Measurements from ENCODE around the gene SHISA9. TPM values are rescaled to one million over a fixed set of nuclear protein-coding genes. Genes with fewer than 3 reads are reported as not detected.

SHISA9 gene
- total and polyA plus RNA-seq, 4 donors, result 0.10 to 0.39 (median 0.25) TPM; not detected in 1

DNA sequence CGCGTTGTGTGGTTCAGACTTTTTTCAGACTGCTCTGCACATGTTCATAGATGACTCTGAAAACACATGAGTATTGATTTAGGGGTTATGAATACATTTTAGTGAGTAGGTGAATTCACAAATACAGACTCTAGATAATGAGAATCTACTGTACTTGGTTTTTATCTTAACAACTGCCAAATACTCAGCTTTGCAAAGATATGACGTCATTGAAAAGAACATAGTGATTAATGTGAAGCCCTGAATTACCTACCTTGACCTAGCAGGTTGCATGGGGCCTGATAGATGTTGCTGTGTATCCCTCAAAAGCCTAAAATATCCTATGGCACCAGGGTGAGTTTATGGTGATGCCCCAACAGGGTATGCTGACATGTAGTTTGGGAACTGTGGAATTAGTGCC, 98.0 kb downstream of the SHISA9 start:
- no peaks in the 10 kb centered on the region for H3K36me3 ChIP-seq (ENCODE audit: control insufficient read depth in 1 of 2, insufficient read depth in 2 of 2, low read length in 1 of 2)
- DNase-seq (no peak), ATAC-seq (ENCODE audit: low FRiP score) (no peak)
- intact Hi-C loops (cut with DNase I), result no loop called here
- no peaks in the 10 kb centered on the region for H3K27me3 ChIP-seq (ENCODE audit: control insufficient read depth in 1 of 2, insufficient read depth in 2 of 2, low read length in 1 of 2)
- WGBS, 2 donors, result 81 to 92% methylated on average over 3 of the region's 3 CpGs
- no peaks in the 10 kb centered on the region for H3K9me3 ChIP-seq (ENCODE audit: control insufficient read depth, low read length)
- no peaks in the 10 kb centered on the region for H3K4me1 ChIP-seq (ENCODE audit: control insufficient read depth in 1 of 2, insufficient read depth in 2 of 2, low read length in 2 of 2)
- no peak overlapping the region for H3K4me3 ChIP-seq (ENCODE audit: low read length in 2 of 2)
- H3K27ac ChIP-seq (ENCODE audit: low read depth in 1 of 2, low read length in 2 of 2), result no peak overlapping the region

DNA sequence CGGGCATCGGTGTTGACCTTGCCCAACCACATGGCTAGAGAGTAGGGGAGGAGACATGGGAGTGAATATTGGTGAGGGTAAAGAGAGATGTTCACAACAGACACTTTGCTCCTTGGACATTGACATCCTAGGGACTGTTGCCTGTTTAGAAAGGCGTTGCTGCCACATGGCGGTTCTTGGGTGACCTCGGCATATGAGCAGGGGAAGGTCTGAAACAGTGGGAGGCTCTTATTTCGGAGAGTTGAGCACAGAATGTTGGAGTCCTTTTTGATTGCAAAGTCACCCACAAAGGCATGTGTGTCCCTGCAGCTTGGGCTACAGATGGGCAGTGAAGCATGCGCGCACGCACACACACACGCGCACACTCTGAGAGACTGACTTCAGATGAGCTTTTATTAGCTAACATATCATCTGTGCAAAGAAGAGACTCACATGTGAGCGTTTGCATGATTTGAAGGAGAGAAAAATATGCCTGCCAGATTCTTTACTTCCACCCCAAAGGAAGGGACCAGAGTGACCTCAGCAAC, 104.4 kb downstream of the SHISA9 start:
- intact Hi-C loops (cut with DNase I), result no loop called here
- Histone ChIP-seq H3K4me3 (ENCODE audit: low read length in 2 of 2) (no peak overlapping the region), H3K27me3 (ENCODE audit: control insufficient read depth in 1 of 2, insufficient read depth in 2 of 2, low read length in 1 of 2) (no peaks in the 10 kb centered on the region), H3K27ac (ENCODE audit: low read depth in 1 of 2, low read length in 2 of 2) (no peak overlapping the region), H3K4me1 (ENCODE audit: control insufficient read depth in 1 of 2, insufficient read depth in 2 of 2, low read length in 2 of 2) (no peaks in the 10 kb centered on the region), H3K36me3 (ENCODE audit: control insufficient read depth in 1 of 2, insufficient read depth in 2 of 2, low read length in 1 of 2) (no peaks in the 10 kb centered on the region), H3K9me3 (ENCODE audit: control insufficient read depth, low read length) (no peaks in the 10 kb centered on the region)
- DNase-seq (no peak), ATAC-seq (ENCODE audit: low FRiP score) (no peak)
- 79 to 91% methylated on average over 12 of the region's 12 CpGs for WGBS, 2 donors

- intact Hi-C loops (cut with DNase I), result no loop called here
- DNase-seq (no peak), ATAC-seq (ENCODE audit: low FRiP score) (no peak)
- Histone ChIP-seq H3K36me3 (ENCODE audit: control insufficient read depth in 1 of 2, insufficient read depth in 2 of 2, low read length in 1 of 2) (no peaks in the 10 kb centered on the region), H3K9me3 (ENCODE audit: control insufficient read depth, low read length) (no peaks in the 10 kb centered on the region), H3K4me1 (ENCODE audit: control insufficient read depth in 1 of 2, insufficient read depth in 2 of 2, low read length in 2 of 2) (no peaks in the 10 kb centered on the region), H3K27ac (ENCODE audit: low read depth in 1 of 2, low read length in 2 of 2) (no peak overlapping the region), H3K4me3 (ENCODE audit: low read length in 2 of 2) (no peak overlapping the region), H3K27me3 (ENCODE audit: control insufficient read depth in 1 of 2, insufficient read depth in 2 of 2, low read length in 1 of 2) (no peaks in the 10 kb centered on the region)
- 29 to 32% methylated on average over 4 of the region's 4 CpGs for WGBS, 2 donors
These were observed 111.2 kb downstream of the SHISA9 start for GRCh38 chr16:13012601-13013000.

DNA sequence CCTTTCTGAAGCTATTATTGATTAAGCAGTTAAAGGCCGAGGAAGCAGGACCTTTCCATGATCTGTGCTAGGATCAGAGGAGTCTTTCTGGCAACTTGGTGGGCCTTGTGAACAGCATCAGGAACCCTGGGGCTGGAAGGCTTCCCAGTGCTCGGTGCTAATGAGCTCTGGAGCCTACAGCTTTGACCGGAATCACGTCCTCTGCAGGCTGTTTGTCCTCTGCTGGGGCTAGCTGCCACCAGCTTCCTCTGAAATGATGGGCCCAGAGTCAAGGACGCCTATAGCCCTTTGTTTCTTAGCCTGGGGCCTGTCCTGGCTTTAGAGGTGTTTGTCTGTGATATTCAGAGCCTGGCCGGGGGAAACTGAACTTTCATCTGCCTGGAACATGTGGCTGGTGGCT, 111.6 kb downstream of the SHISA9 start:
- 38 to 50% methylated on average over 6 of the region's 6 CpGs for WGBS, 2 donors

DNA sequence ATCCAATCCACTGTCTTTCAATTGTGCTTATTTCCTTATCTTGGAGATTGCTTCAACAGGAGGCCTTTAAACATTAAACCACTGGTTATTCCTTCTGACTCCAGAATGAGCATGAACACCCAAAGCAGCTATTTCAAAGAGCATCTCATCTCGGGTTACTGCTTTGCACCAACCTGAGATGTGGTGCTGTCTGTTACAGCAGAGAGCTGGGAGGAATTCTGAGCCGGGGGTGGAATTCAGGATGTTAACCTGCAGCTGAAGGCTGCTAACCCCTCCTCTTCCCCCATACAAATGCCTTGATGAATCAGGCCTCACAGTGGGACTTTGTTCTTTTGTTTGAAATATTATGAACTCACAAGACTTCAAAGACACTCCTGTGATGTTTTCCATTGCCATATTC, 113.1 kb downstream of the SHISA9 start:
- Histone ChIP-seq H3K9me3 (ENCODE audit: control insufficient read depth, low read length) (no peaks in the 10 kb centered on the region), H3K4me3 (ENCODE audit: low read length in 2 of 2) (no peak overlapping the region), H3K4me1 (ENCODE audit: control insufficient read depth in 1 of 2, insufficient read depth in 2 of 2, low read length in 2 of 2) (no peaks in the 10 kb centered on the region), H3K27me3 (ENCODE audit: control insufficient read depth in 1 of 2, insufficient read depth in 2 of 2, low read length in 1 of 2) (no peaks in the 10 kb centered on the region), H3K27ac (ENCODE audit: low read depth in 1 of 2, low read length in 2 of 2) (no peak overlapping the region), H3K36me3 (ENCODE audit: control insufficient read depth in 1 of 2, insufficient read depth in 2 of 2, low read length in 1 of 2) (no peaks in the 10 kb centered on the region)
- ATAC-seq (ENCODE audit: low FRiP score), result no peak
- intact Hi-C loops (cut with DNase I), result no loop called here
- DNase-seq, result no peak
- WGBS, 2 donors, result 4 to 8% methylated on average over 2 of the region's 2 CpGs

More for the DNA sequence above, 111.6 kb downstream of the SHISA9 start:
- DNase-seq (no peak), ATAC-seq (ENCODE audit: low FRiP score) (no peak)
- intact Hi-C loops (cut with DNase I), result no loop called here
- Histone ChIP-seq H3K9me3 (ENCODE audit: control insufficient read depth, low read length) (no peaks in the 10 kb centered on the region), H3K27me3 (ENCODE audit: control insufficient read depth in 1 of 2, insufficient read depth in 2 of 2, low read length in 1 of 2) (no peaks in the 10 kb centered on the region), H3K4me1 (ENCODE audit: control insufficient read depth in 1 of 2, insufficient read depth in 2 of 2, low read length in 2 of 2) (no peaks in the 10 kb centered on the region), H3K27ac (ENCODE audit: low read depth in 1 of 2, low read length in 2 of 2) (no peak overlapping the region), H3K4me3 (ENCODE audit: low read length in 2 of 2) (no peak overlapping the region), H3K36me3 (ENCODE audit: control insufficient read depth in 1 of 2, insufficient read depth in 2 of 2, low read length in 1 of 2) (no peaks in the 10 kb centered on the region)

DNA sequence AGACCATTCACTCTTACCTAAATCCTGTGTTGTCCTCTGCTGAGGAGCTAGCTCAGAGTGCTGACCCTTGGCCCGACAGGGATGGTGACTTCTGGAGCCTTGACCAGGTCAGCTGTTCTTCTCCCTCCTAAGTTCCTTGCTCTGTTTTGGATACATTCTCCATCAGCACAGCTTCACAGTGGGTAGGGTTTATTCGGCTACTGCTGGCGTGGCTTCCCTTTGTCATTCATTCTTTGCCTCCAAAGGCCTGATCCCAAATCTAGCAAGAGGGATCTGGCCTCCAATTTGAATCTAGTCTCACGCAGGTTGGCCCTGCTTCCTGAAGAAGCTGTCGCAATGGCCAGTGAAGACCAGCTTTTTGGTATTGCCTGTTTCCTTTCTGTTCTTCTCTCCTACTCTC, 116.6 kb downstream of the SHISA9 start:
- Histone ChIP-seq H3K36me3 (ENCODE audit: control insufficient read depth in 1 of 2, insufficient read depth in 2 of 2, low read length in 1 of 2) (no peaks in the 10 kb centered on the region), H3K27me3 (ENCODE audit: control insufficient read depth in 1 of 2, insufficient read depth in 2 of 2, low read length in 1 of 2) (no peaks in the 10 kb centered on the region), H3K4me1 (ENCODE audit: control insufficient read depth in 1 of 2, insufficient read depth in 2 of 2, low read length in 2 of 2) (no peaks in the 10 kb centered on the region), H3K4me3 (ENCODE audit: low read length in 2 of 2) (no peak overlapping the region), H3K9me3 (ENCODE audit: control insufficient read depth, low read length) (no peaks in the 10 kb centered on the region), H3K27ac (ENCODE audit: low read depth in 1 of 2, low read length in 2 of 2) (no peak overlapping the region)
- intact Hi-C loops (cut with DNase I), result no loop called here
- ATAC-seq (ENCODE audit: low FRiP score) (no peak), DNase-seq (no peak)
- WGBS, 2 donors, result 62% methylated on average over 5 of the region's 5 CpGs

GRCh38 chr16:13021996-13022395, 120.6 kb downstream of the SHISA9 start:
- ATAC-seq (ENCODE audit: low FRiP score) (no peak), DNase-seq (no peak)
- Histone ChIP-seq H3K36me3 (ENCODE audit: control insufficient read depth in 1 of 2, insufficient read depth in 2 of 2, low read length in 1 of 2) (no peaks in the 10 kb centered on the region), H3K9me3 (ENCODE audit: control insufficient read depth, low read length) (peaks cover 4% of the 10 kb centered on the region), H3K27me3 (ENCODE audit: control insufficient read depth in 1 of 2, insufficient read depth in 2 of 2, low read length in 1 of 2) (no peaks in the 10 kb centered on the region), H3K4me1 (ENCODE audit: control insufficient read depth in 1 of 2, insufficient read depth in 2 of 2, low read length in 2 of 2) (no peaks in the 10 kb centered on the region), H3K27ac (ENCODE audit: low read depth in 1 of 2, low read length in 2 of 2) (no peak overlapping the region), H3K4me3 (ENCODE audit: low read length in 2 of 2) (no peak overlapping the region)
- intact Hi-C loops (cut with DNase I), result no loop called here
- WGBS, 2 donors, result 79 to 85% methylated on average over 7 of the region's 7 CpGs

- Histone ChIP-seq H3K27ac (ENCODE audit: low read depth in 1 of 2, low read length in 2 of 2) (no peak overlapping the region), H3K9me3 (ENCODE audit: control insufficient read depth, low read length) (peaks cover 8% of the 10 kb centered on the region), H3K36me3 (ENCODE audit: control insufficient read depth in 1 of 2, insufficient read depth in 2 of 2, low read length in 1 of 2) (no peaks in the 10 kb centered on the region), H3K4me1 (ENCODE audit: control insufficient read depth in 1 of 2, insufficient read depth in 2 of 2, low read length in 2 of 2) (no peaks in the 10 kb centered on the region), H3K27me3 (ENCODE audit: control insufficient read depth in 1 of 2, insufficient read depth in 2 of 2, low read length in 1 of 2) (no peaks in the 10 kb centered on the region), H3K4me3 (ENCODE audit: low read length in 2 of 2) (no peak overlapping the region)
- intact Hi-C loops (cut with DNase I), result no loop called here
- WGBS, 2 donors, result 36 to 48% methylated on average over 5 of the region's 5 CpGs
- DNase-seq, result no peak
- no peak for ATAC-seq (ENCODE audit: low FRiP score)
These were observed 128.4 kb downstream of the SHISA9 start for GRCh38 chr16:13029786-13030185.

DNA sequence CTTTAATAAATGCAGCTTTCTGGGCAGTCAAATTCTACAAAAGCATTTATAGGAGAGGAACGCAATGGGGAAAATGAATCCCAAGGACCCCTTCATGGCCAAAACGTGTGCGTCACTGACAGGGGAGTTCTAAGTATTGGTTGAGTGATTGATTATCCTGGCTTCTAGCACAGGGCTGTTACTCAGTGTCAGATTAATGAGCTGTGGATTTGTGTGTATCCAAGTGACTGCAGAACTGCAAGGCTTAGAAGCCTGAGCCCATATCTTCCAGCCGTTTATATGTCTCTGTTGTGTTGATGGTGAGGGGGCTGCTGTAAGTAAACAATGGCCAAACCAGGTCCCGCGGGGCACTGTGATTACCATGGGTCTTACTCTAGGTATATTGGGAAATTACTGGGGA, 129.4 kb downstream of the SHISA9 start:
- Histone ChIP-seq H3K27me3 (ENCODE audit: control insufficient read depth in 1 of 2, insufficient read depth in 2 of 2, low read length in 1 of 2) (no peaks in the 10 kb centered on the region), H3K4me3 (ENCODE audit: low read length in 2 of 2) (no peak overlapping the region), H3K36me3 (ENCODE audit: control insufficient read depth in 1 of 2, insufficient read depth in 2 of 2, low read length in 1 of 2) (no peaks in the 10 kb centered on the region), H3K9me3 (ENCODE audit: control insufficient read depth, low read length) (peaks cover 6% of the 10 kb centered on the region), H3K27ac (ENCODE audit: low read depth in 1 of 2, low read length in 2 of 2) (no peak overlapping the region), H3K4me1 (ENCODE audit: control insufficient read depth in 1 of 2, insufficient read depth in 2 of 2, low read length in 2 of 2) (no peaks in the 10 kb centered on the region)
- intact Hi-C loops (cut with DNase I), result no loop called here
- WGBS, 2 donors, result 42 to 50% methylated on average over 6 of the region's 6 CpGs
- DNase-seq, result no peak
- no peak for ATAC-seq (ENCODE audit: low FRiP score)

All from aorta (tissue), 5 donors.